Duodenal mucosa (tissue), 2 donors: ENCODE data around the gene ERN1.

Experiments used
- H3K27ac ChIP-seq: one replicate; pipeline ENCODE4 v1.7.0; 2013; ENCODE audit warnings: low read depth, low read length
- H3K27me3 ChIP-seq, 2 donors: one replicate each; pipeline ENCODE4 v1.7.0; 2013; ENCODE audit warnings: low read length in 2 of 2, control low read depth in 1 of 2; ENCODE audit not compliant: insufficient read depth in 2 of 2, control insufficient read depth in 1 of 2
- H3K36me3 ChIP-seq, 2 donors: one replicate each; pipeline ENCODE4 v1.7.0; 2013; ENCODE audit warnings: low read length in 2 of 2, control low read depth in 1 of 2; ENCODE audit not compliant: insufficient read depth in 2 of 2, control insufficient read depth in 1 of 2
- H3K4me1 ChIP-seq, 2 donors: one replicate each; pipeline ENCODE4 v1.7.0; 2013; ENCODE audit warnings: low read length in 2 of 2, control low read depth in 1 of 2; ENCODE audit not compliant: insufficient read depth in 2 of 2, control insufficient read depth in 1 of 2
- H3K4me3 ChIP-seq, 2 donors: one replicate each; pipeline ENCODE4 v1.7.0; 2013; ENCODE audit warnings: low read length in 2 of 2, low read depth in 1 of 2
- H3K9ac ChIP-seq, 2 donors: one replicate each; pipeline ENCODE4 v1.7.0; 2013; ENCODE audit warnings: low read length in 2 of 2, low read depth in 1 of 2
- H3K9me3 ChIP-seq, 2 donors: one replicate each; pipeline ENCODE4 v1.7.0; 2013; ENCODE audit warnings: low read length in 2 of 2, control low read depth in 1 of 2; ENCODE audit not compliant: control insufficient read depth in 1 of 2

Gene ERN1

GRCh38 chr17:64158406-64158805 lies 28.5 kb upstream of the ERN1 start:
- Histone ChIP-seq H3K9ac (no peak overlapping the region), H3K9me3 (no peaks in the 10 kb centered on the region), H3K27me3 (no peaks in the 10 kb centered on the region), H3K4me3 (no peak overlapping the region), H3K27ac (no peak overlapping the region), H3K36me3 (peaks cover under 1 to 18% of the 10 kb centered on the region in 2 donors), H3K4me1 (peaks cover 4 to 7% of the 10 kb centered on the region in 2 donors)

GRCh38 chr17:64157669-64158180 lies 27.8 kb upstream of the ERN1 start:
- Histone ChIP-seq H3K27me3 (no peaks in the 10 kb centered on the region), H3K9me3 (no peaks in the 10 kb centered on the region), H3K4me3 (no peak overlapping the region), H3K27ac (no peak overlapping the region), H3K36me3 (peaks cover 0 to 22% of the 10 kb centered on the region in 2 donors), H3K9ac (no peak overlapping the region), H3K4me1 (peaks cover 4 to 7% of the 10 kb centered on the region in 2 donors)

DNA sequence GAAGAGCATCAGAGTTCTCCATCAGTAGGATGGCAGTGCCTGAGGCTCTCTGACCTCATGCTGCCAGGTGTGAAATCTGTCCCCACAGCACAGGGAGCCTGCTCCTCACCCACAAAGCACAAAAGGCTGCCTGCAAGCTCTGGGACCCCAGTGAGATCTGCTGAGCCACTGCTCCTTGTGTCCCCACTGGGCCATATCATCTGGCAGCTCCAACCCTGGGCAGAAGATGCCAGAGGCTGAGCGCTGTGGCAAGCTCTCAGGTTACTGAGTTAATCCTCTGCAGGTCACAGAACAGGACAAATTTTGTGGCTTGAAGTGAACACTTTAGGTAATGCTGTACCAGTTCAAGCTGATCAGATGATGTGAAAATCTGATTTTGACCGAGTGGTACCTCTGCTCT lies 26.7 kb upstream of the ERN1 start:
- H3K36me3 ChIP-seq: peaks cover 0 to 31% of the 10 kb centered on the region in 2 donors
- H3K9ac ChIP-seq: no peak overlapping the region

DNA sequence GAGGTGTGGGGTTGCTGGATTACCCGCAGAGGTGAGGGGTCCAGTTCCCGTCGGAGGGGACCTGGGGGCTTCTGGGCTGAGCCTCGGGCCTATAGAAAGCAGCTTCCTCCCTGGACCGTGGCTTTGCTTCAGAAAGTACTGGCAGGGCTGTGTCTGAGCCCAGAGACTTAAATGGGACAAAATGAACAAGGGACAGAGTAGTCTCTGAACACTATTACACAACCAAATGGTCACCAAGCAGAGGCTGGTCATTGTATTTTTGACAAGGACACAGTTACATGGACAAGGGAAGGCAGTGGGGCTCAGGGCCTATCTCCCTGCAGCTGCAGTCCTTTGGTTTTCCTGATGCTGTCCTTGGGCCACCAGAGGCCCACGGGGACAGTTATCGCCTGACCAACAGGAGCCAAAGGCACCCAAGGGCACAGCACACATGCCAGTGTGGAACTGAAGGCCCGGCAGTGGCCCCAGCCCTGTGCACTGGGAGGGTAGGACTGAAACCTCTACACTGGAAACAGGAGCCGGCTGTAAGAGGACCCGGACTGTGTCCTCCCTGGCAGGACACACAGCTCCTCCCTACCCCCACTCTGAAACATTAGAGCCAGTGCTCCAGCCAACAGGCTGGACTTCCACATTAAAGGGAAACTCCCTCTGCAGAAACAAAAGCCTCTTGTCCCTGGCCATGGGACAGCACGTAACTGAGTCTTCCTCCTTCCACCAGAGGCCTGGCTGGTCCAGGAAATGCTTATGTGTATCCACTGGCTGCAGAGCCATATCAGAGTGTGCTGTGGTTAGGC lies 26.0 kb upstream of the ERN1 start:
- H3K27me3 ChIP-seq: no peaks in the 10 kb centered on the region
- no peak overlapping the region for H3K4me3 ChIP-seq
- peaks cover 4 to 7% of the 10 kb centered on the region in 2 donors for H3K4me1 ChIP-seq
- H3K27ac ChIP-seq: peak overlapping the region; percentile 25
- H3K9ac ChIP-seq: no peak overlapping the region
- no peaks in the 10 kb centered on the region for H3K9me3 ChIP-seq
- peaks cover 0 to 31% of the 10 kb centered on the region in 2 donors for H3K36me3 ChIP-seq

More for the DNA sequence above, 26.7 kb upstream of the ERN1 start:
- H3K27ac ChIP-seq: no peak overlapping the region
- no peaks in the 10 kb centered on the region for H3K9me3 ChIP-seq
- peaks cover 4 to 7% of the 10 kb centered on the region in 2 donors for H3K4me1 ChIP-seq
- no peaks in the 10 kb centered on the region for H3K27me3 ChIP-seq
- H3K4me3 ChIP-seq: no peak overlapping the region

DNA sequence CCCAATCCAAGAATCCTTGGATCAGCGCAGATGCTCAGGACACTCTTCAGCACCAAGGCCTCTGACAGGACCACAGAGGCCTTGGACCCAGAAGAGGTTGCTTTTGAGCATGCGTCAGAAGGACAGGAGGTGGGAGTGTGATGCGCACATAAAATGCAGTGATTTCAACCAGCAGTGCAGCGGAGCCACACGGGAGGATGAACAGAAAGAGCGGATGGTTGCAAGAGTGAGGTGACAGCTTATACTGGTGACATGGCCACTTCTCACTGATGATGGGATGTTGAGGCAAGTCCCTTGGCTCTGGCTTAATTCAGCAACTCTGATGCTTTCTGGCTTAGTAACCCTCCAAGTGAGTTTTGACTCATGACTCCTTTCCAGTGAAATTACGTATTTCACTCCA lies 25.2 kb upstream of the ERN1 start:
- Histone ChIP-seq H3K27me3 (no peaks in the 10 kb centered on the region), H3K4me1 (peaks cover 4 to 14% of the 10 kb centered on the region in 2 donors), H3K9ac (no peak overlapping the region), H3K27ac (no peak overlapping the region), H3K9me3 (no peaks in the 10 kb centered on the region), H3K36me3 (peaks cover 0 to 27% of the 10 kb centered on the region in 2 donors), H3K4me3 (no peak overlapping the region)

DNA sequence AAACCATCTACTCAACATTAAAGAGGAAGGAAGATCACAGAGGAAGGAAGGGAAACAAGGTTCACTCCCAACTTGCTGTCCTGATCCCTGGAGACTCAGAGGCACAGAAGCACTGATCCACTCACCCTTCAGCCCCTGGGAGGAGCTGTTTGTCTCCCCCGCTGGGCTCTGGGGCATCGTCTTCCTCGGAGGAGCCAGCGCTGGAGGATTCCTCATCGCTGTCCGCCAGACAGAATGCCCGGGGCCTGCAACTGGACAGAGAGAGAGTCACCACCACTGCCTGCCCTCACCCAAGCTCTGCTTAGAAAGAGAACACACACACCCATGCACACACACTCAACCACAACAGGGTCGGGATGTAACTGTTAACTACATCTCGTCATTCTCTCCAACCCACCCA lies 24.8 kb upstream of the ERN1 start:
- H3K4me1 ChIP-seq: peaks cover 4 to 17% of the 10 kb centered on the region in 2 donors
- no peaks in the 10 kb centered on the region for H3K27me3 ChIP-seq
- H3K36me3 ChIP-seq: peaks cover 0 to 27% of the 10 kb centered on the region in 2 donors
- H3K9ac ChIP-seq: no peak overlapping the region
- H3K27ac ChIP-seq: no peak overlapping the region
- no peak overlapping the region for H3K4me3 ChIP-seq
- no peaks in the 10 kb centered on the region for H3K9me3 ChIP-seq

- no peak overlapping the region for H3K4me3 ChIP-seq
- no peak overlapping the region for H3K27ac ChIP-seq
- H3K4me1 ChIP-seq: peaks cover 4 to 17% of the 10 kb centered on the region in 2 donors
- H3K9me3 ChIP-seq: no peaks in the 10 kb centered on the region
- no peaks in the 10 kb centered on the region for H3K27me3 ChIP-seq
- peaks cover under 1 to 27% of the 10 kb centered on the region in 2 donors for H3K36me3 ChIP-seq
- H3K9ac ChIP-seq: no peak overlapping the region
Measured at GRCh38 chr17:64154313-64154695, 24.4 kb upstream of the ERN1 start.

GRCh38 chr17:64153565-64154312 lies 23.8 kb upstream of the ERN1 start:
- no peak overlapping the region for H3K4me3 ChIP-seq
- peaks cover 4 to 17% of the 10 kb centered on the region in 2 donors for H3K4me1 ChIP-seq
- no peak overlapping the region for H3K27ac ChIP-seq
- no peak overlapping the region for H3K9ac ChIP-seq
- H3K36me3 ChIP-seq: peaks cover 3 to 23% of the 10 kb centered on the region in 2 donors
- H3K9me3 ChIP-seq: no peaks in the 10 kb centered on the region
- H3K27me3 ChIP-seq: no peaks in the 10 kb centered on the region

- H3K4me1 ChIP-seq: peaks cover 10 to 17% of the 10 kb centered on the region in 2 donors
- H3K4me3 ChIP-seq: no peak overlapping the region
- peaks cover 3 to 23% of the 10 kb centered on the region in 2 donors for H3K36me3 ChIP-seq
- H3K27ac ChIP-seq: no peak overlapping the region
- H3K27me3 ChIP-seq: no peaks in the 10 kb centered on the region
- no peak overlapping the region for H3K9ac ChIP-seq
- H3K9me3 ChIP-seq: no peaks in the 10 kb centered on the region
Measured at GRCh38 chr17:64152428-64153125, 22.6 kb upstream of the ERN1 start.

GRCh38 chr17:64151016-64151368 lies 21.0 kb upstream of the ERN1 start:
- Histone ChIP-seq H3K4me1 (peaks cover 19 to 22% of the 10 kb centered on the region in 2 donors), H3K27ac (no peak overlapping the region), H3K4me3 (no peak overlapping the region), H3K27me3 (no peaks in the 10 kb centered on the region), H3K36me3 (peaks cover 3 to 23% of the 10 kb centered on the region in 2 donors), H3K9ac (no peak overlapping the region), H3K9me3 (no peaks in the 10 kb centered on the region)
